HepG2 (cell line): Measurements from ENCODE around the gene POLG2. TPM values are rescaled to one million over a fixed set of nuclear protein-coding genes. Genes with fewer than 3 reads are reported as not detected.

Source experiments
- KAT7 ChIP-seq: IDR thresholded peaks from 2 replicates; pipeline ENCODE4 v1.6.1; 2018; ENCODE audit warnings: borderline replicate concordance, missing compliant biosample characterization
- PCBP2 ChIP-seq: fragments of 200-400 bp; formaldehyde crosslinking; optimal IDR thresholded peaks from 2 replicates; pipeline ENCODE3; 2018; ENCODE audit warnings: low read length, low read depth; ENCODE audit not compliant: poor library complexity, severe bottlenecking
- POLR2A ChIP-seq, 2 experiments: IDR thresholded peaks; 2 replicates each; pipeline ENCODE4 v1.6.1; 2011; ENCODE audit warnings: low read depth in 2 of 2, low read length in 2 of 2, mild to moderate bottlenecking in 1 of 2, moderate library complexity in 1 of 2; ENCODE audit not compliant: insufficient read depth in 1 of 2
- RBFOX2 ChIP-seq: fragments of 200-400 bp; formaldehyde crosslinking; IDR thresholded peaks from 2 replicates; pipeline ENCODE4 v1.6.1; 2017; ENCODE audit warnings: low read depth, mild to moderate bottlenecking, low read length
- REPIN1 ChIP-seq: sonication (generic); formaldehyde crosslinking; IDR thresholded peaks from 2 replicates; pipeline ENCODE4 v1.8.0; 2022; ENCODE audit warnings: missing genetic modification reagents, low read depth, mild to moderate bottlenecking, borderline replicate concordance
- SP140L ChIP-seq: sonication (generic); formaldehyde crosslinking; IDR thresholded peaks from 2 replicates; pipeline ENCODE4 v1.4.0; 2020; ENCODE audit warnings: missing genetic modification reagents, borderline replicate concordance
- ZNF570 ChIP-seq: sonication (generic); formaldehyde crosslinking; IDR thresholded peaks from 2 replicates; pipeline ENCODE4 v1.4.0; 2020; ENCODE audit warnings: mild to moderate bottlenecking, missing genetic modification reagents, borderline replicate concordance
- polyA plus RNA-seq, 8 experiments: library from polyadenylated mRNA; depleted of rRNA in 3 of 8; stranded (reverse) in 7 of 8; unstranded in 1 of 8; fragments of >200 nt; fragmentation: Illumina TruSeq in 4 of 8; extraction: Trizol in 4 of 8; gene quantifications; 2 replicates each; pipeline versions ENCODE4 v1.2.1 to v1.2.3, GENCODE V29; 2011 to 2016; ENCODE audit warnings: low read depth in 4 of 8, missing spikeins in 1 of 8, mixed read lengths in 1 of 8; ENCODE audit not compliant: insufficient read depth in 1 of 8
- total RNA-seq, 5 experiments: library from RNA; depleted of rRNA; stranded (reverse); fragments of >200 nt; fragmentation: Illumina TruSeq; extraction: Trizol; gene quantifications; 2 replicates each; pipeline ENCODE4 v1.2.3, GENCODE V29; 2016; ENCODE audit warnings: low read depth in 1 of 5
- TF ChIP-seq, protein P1 (sequence below): IDR thresholded peaks from 2 replicates; pipeline ENCODE4 v1.6.1; 2018; ENCODE audit warnings: missing genetic modification reagents, mild to moderate bottlenecking, missing compliant biosample characterization
- TF ChIP-seq, protein P2 (sequence below), 2 experiments: sonication (generic) in 1 of 2; formaldehyde crosslinking in 1 of 2; IDR thresholded peaks; 2 replicates each; pipeline versions ENCODE4 v1.4.0 to v1.6.1; 2016 to 2020; ENCODE audit warnings: borderline replicate concordance in 1 of 2, low read depth in 1 of 2, mild to moderate bottlenecking in 1 of 2, missing genetic modification reagents in 1 of 2
- TF ChIP-seq, protein P3 (sequence below), 2 experiments: fragments of 450-650 bp in 1 of 2; sonication (generic) in 1 of 2; formaldehyde crosslinking; IDR thresholded peaks; 2 replicates each; pipeline versions ENCODE4 v1.5.0 to v1.8.0; 2020 to 2022; ENCODE audit warnings: mild to moderate bottlenecking in 1 of 2, missing genetic modification reagents in 1 of 2

Gene POLG2
- total and polyA plus RNA-seq, 2 of the 13 experiments (the other 11 are each of a cell fraction or from before 2014, with no cell fraction given), result 21.1 to 25.5 TPM

- TF ChIP-seq, protein P1, sequence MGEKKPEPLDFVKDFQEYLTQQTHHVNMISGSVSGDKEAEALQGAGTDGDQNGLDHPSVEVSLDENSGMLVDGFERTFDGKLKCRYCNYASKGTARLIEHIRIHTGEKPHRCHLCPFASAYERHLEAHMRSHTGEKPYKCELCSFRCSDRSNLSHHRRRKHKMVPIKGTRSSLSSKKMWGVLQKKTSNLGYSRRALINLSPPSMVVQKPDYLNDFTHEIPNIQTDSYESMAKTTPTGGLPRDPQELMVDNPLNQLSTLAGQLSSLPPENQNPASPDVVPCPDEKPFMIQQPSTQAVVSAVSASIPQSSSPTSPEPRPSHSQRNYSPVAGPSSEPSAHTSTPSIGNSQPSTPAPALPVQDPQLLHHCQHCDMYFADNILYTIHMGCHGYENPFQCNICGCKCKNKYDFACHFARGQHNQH, result no peak
- TF ChIP-seq, protein P2, sequence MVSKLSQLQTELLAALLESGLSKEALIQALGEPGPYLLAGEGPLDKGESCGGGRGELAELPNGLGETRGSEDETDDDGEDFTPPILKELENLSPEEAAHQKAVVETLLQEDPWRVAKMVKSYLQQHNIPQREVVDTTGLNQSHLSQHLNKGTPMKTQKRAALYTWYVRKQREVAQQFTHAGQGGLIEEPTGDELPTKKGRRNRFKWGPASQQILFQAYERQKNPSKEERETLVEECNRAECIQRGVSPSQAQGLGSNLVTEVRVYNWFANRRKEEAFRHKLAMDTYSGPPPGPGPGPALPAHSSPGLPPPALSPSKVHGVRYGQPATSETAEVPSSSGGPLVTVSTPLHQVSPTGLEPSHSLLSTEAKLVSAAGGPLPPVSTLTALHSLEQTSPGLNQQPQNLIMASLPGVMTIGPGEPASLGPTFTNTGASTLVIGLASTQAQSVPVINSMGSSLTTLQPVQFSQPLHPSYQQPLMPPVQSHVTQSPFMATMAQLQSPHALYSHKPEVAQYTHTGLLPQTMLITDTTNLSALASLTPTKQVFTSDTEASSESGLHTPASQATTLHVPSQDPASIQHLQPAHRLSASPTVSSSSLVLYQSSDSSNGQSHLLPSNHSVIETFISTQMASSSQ (IDR thresholded peaks at IDR 0.05; ENCODE audit: low read depth), result no peak
- TF ChIP-seq, protein P2 (CRISPR knock-in tag; IDR thresholded peaks at IDR 0.05; ENCODE audit: borderline replicate concordance), result no peak
- no peak for TF ChIP-seq ZNF570
- peak; percentile 43; the same call in 1 of the 2 replicates for TF ChIP-seq RBFOX2
- TF ChIP-seq REPIN1 (CRISPR knock-in tag), result no peak
- no peak for TF ChIP-seq PCBP2
- TF ChIP-seq, protein P3, sequence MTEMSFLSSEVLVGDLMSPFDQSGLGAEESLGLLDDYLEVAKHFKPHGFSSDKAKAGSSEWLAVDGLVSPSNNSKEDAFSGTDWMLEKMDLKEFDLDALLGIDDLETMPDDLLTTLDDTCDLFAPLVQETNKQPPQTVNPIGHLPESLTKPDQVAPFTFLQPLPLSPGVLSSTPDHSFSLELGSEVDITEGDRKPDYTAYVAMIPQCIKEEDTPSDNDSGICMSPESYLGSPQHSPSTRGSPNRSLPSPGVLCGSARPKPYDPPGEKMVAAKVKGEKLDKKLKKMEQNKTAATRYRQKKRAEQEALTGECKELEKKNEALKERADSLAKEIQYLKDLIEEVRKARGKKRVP (CRISPR knock-in tag; IDR thresholded peaks at IDR 0.05), result peak in 1 of 2 experiments; percentile 45; a peak in 1 of 4 replicates
- TF ChIP-seq POLR2A (IDR thresholded peaks at IDR 0.05; ENCODE audit: insufficient read depth in 1 of 2, low read depth in 2 of 2, low read length in 2 of 2), result peak in 1 of 2 experiments; percentile 13; a peak in 1 of 4 replicates
- TF ChIP-seq KAT7, result no peak
- no peak for TF ChIP-seq SP140L (CRISPR knock-in tag)
Observed at GRCh38 chr17:64503821-64504768, 7.2 kb upstream of the POLG2 start (continued).
